ENCODE results near the gene SAPCD1. TPM values are rescaled to one million over a fixed set of nuclear protein-coding genes. Genes with fewer than 3 reads are reported as not detected.
A peak's percentile ranks its signal among the peaks of the same experiment; 100 is the strongest.
"Not testable (repeated sequence)": the region's sequence is repeated elsewhere in the genome, so short reads cannot be mapped to it uniquely, and the experiment has no call there.

Gene SAPCD1
- total and polyA plus RNA-seq, 4 donors = 3.4 to 11.1 (median 10.0) TPM

DNA sequence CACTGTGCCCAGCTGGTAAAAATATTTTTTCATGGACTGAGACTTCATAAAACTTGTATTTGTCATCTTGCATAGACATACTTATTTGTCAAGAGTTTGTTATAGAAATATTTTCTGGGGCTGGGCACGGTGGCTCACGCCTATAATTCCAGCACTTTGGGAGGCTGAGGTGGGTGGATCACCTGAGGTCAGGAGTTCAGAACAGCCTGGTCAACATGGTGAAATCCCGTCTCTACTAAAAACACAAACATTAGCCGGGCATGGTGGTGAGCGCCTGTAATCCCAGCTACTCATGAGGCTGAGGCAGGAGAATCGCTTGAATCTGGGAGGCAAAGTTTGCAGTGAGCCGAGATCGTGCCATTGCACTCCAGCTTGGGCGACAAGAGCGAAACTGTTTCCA is 46.1 kb downstream of the SAPCD1 start:
- peaks cover 13% of the 10 kb centered on the region for H3K36me3 ChIP-seq (ENCODE audit: control insufficient read depth, insufficient read depth, low read length)
- peaks cover 17% of the 10 kb centered on the region for H3K4me1 ChIP-seq (ENCODE audit: control insufficient read depth, insufficient read depth, low read length)
- not testable (repeated sequence) for DNase-seq (ENCODE audit: low read depth in 4 of 6, low spot score in 6 of 6); H3K27me3 ChIP-seq (ENCODE audit: control insufficient read depth, insufficient read depth, low read length); H3K27ac ChIP-seq (ENCODE audit: low read depth, low read length); H3K9me3 ChIP-seq (ENCODE audit: control insufficient read depth, insufficient read depth, low read length); H3K4me3 ChIP-seq (ENCODE audit: low read depth, low read length)
- 93% methylated on average over 3 of the region's 10 CpGs for WGBS (ENCODE audit: insufficient coverage)

GRCh38 chr6:31811645-31812044 is 49.2 kb downstream of the SAPCD1 start:
- 89% methylated on average over 12 of the region's 12 CpGs for WGBS (ENCODE audit: insufficient coverage)
- Histone ChIP-seq H3K27ac (ENCODE audit: low read depth, low read length) (no peak overlapping the region), H3K27me3 (ENCODE audit: control insufficient read depth, insufficient read depth, low read length) (no peaks in the 10 kb centered on the region), H3K36me3 (ENCODE audit: control insufficient read depth, insufficient read depth, low read length) (peaks cover 8% of the 10 kb centered on the region), H3K9me3 (ENCODE audit: control insufficient read depth, insufficient read depth, low read length) (no peaks in the 10 kb centered on the region), H3K4me3 (ENCODE audit: low read depth, low read length) (no peak overlapping the region), H3K4me1 (ENCODE audit: control insufficient read depth, insufficient read depth, low read length) (peaks cover 14% of the 10 kb centered on the region)
- DNase-seq (ENCODE audit: low read depth in 4 of 6, low spot score in 6 of 6) = no peak

DNA sequence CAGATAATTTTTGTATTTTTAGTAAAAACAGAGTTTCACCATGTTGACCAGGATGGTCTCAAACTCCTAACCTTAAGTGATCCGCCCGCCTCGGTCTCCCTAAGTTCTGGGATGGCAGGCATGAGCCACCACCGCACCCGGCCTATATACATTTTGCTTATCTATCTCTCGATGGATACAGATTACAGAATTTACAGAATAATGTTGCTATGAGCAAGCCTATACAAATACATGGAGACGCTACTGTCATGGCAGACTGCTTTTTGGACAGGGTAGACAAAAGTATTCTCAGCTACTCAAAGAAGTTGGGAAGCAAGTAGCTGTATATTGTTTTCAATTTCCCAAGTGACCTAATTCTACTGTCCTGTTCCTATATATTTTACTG is 51.0 kb downstream of the SAPCD1 start:
- Histone ChIP-seq H3K4me3 (ENCODE audit: low read depth, low read length) (no peak overlapping the region), H3K27me3 (ENCODE audit: control insufficient read depth, insufficient read depth, low read length) (no peaks in the 10 kb centered on the region), H3K4me1 (ENCODE audit: control insufficient read depth, insufficient read depth, low read length) (peaks cover 16% of the 10 kb centered on the region), H3K9me3 (ENCODE audit: control insufficient read depth, insufficient read depth, low read length) (no peaks in the 10 kb centered on the region), H3K27ac (ENCODE audit: low read depth, low read length) (peak overlapping the region; percentile 100), H3K36me3 (ENCODE audit: control insufficient read depth, insufficient read depth, low read length) (peaks cover 8% of the 10 kb centered on the region)
- WGBS (ENCODE audit: insufficient coverage) = no CpG with 5 or more reads among the region's 7 CpGs
- DNase-seq (ENCODE audit: low read depth in 4 of 6, low spot score in 6 of 6) = no peak

Small RNA genes lying within 50 kb of the gene (small RNA-seq; reads per million reads assigned to genes)
- gene LY6G6D (ENCODE audit: low replicate concordance) = not detected
- not detected for gene MSH5-SAPCD1 (ENCODE audit: low replicate concordance)
- not detected for gene RF00019 (ENCODE audit: low replicate concordance)
- gene RNU6-850P (ENCODE audit: low replicate concordance) = not detected
- not detected for gene SAPCD1 (ENCODE audit: low replicate concordance)

Other genes with a start within 250 kb of the SAPCD1 start
Only the 30 nearest of the 42 such genes appear.
- 10 to 100 TPM; 10.8 to 15.2 TPM for gene LST1, start 176.4 kb upstream of the SAPCD1 start, total RNA-seq
- 10 to 100 TPM in 1 of 2 donors, 1 to 10 TPM in 1; 9.0 to 12.6 TPM for gene LST1, start 176.4 kb upstream of the SAPCD1 start, polyA plus RNA-seq (ENCODE audit: insufficient read length in 2 of 2)
- not detected for gene NCR3, start 169.7 kb upstream of the SAPCD1 start, total RNA-seq
- gene NCR3, start 169.7 kb upstream of the SAPCD1 start, polyA plus RNA-seq (ENCODE audit: insufficient read length in 2 of 2) = not detected
- gene AIF1, start 147.4 kb upstream of the SAPCD1 start, total RNA-seq = 10 to 100 TPM; 35.5 to 55.0 TPM
- 10 to 100 TPM; 27.8 to 42.5 TPM for gene AIF1, start 147.4 kb upstream of the SAPCD1 start, polyA plus RNA-seq (ENCODE audit: insufficient read length in 2 of 2)
- 10 to 100 TPM; 48.7 to 79.6 TPM for gene PRRC2A, start 141.9 kb upstream of the SAPCD1 start, total RNA-seq
- gene PRRC2A, start 141.9 kb upstream of the SAPCD1 start, polyA plus RNA-seq (ENCODE audit: insufficient read length in 2 of 2) = 100 to 1,000 TPM; 241 to 250 TPM
- gene BAG6, start 110.0 kb upstream of the SAPCD1 start, total RNA-seq = 100 to 1,000 TPM in 1 of 2 donors, 10 to 100 TPM in 1; 88.9 to 184 TPM
- 100 to 1,000 TPM; 249 to 255 TPM for gene BAG6, start 110.0 kb upstream of the SAPCD1 start, polyA plus RNA-seq (ENCODE audit: insufficient read length in 2 of 2)
- gene APOM, start 106.8 kb upstream of the SAPCD1 start, total RNA-seq = 1 to 10 TPM in 1 of 2 donors, under 1 TPM in 1; 0.40 to 5.7 TPM
- 1 to 10 TPM; 6.7 to 9.5 TPM for gene APOM, start 106.8 kb upstream of the SAPCD1 start, polyA plus RNA-seq (ENCODE audit: insufficient read length in 2 of 2)
- 10 to 100 TPM; 12.4 to 23.1 TPM for gene C6orf47, start 101.9 kb upstream of the SAPCD1 start, total RNA-seq
- 10 to 100 TPM; 16.8 to 17.8 TPM for gene C6orf47, start 101.9 kb upstream of the SAPCD1 start, polyA plus RNA-seq (ENCODE audit: insufficient read length in 2 of 2)
- 10 to 100 TPM in 1 of 2 donors, 1 to 10 TPM in 1; 9.1 to 15.3 TPM for gene GPANK1, start 97.7 kb upstream of the SAPCD1 start, total RNA-seq
- 10 to 100 TPM; 16.9 to 19.9 TPM for gene GPANK1, start 97.7 kb upstream of the SAPCD1 start, polyA plus RNA-seq (ENCODE audit: insufficient read length in 2 of 2)
- 100 to 1,000 TPM in 1 of 2 donors, 10 to 100 TPM in 1; 54.3 to 183 TPM for gene CSNK2B, start 96.6 kb upstream of the SAPCD1 start, total RNA-seq
- gene CSNK2B, start 96.6 kb upstream of the SAPCD1 start, polyA plus RNA-seq (ENCODE audit: insufficient read length in 2 of 2) = 100 to 1,000 TPM; 213 to 215 TPM
- gene LY6G5B, start 92.7 kb upstream of the SAPCD1 start, total RNA-seq = 1 to 10 TPM; 2.1 to 8.6 TPM
- 10 to 100 TPM; 17.6 to 35.6 TPM for gene LY6G5B, start 92.7 kb upstream of the SAPCD1 start, polyA plus RNA-seq (ENCODE audit: insufficient read length in 2 of 2)
- 1 to 10 TPM in 1 of 2 donors, under 1 TPM in 1; 0.40 to 3.3 TPM for gene LY6G5C, start 81.6 kb upstream of the SAPCD1 start, total RNA-seq
- 10 to 100 TPM in 1 of 2 donors, 1 to 10 TPM in 1; 8.5 to 13.1 TPM for gene LY6G5C, start 81.6 kb upstream of the SAPCD1 start, polyA plus RNA-seq (ENCODE audit: insufficient read length in 2 of 2)
- 10 to 100 TPM; 51.8 to 83.6 TPM for gene ABHD16A, start 59.3 kb upstream of the SAPCD1 start, total RNA-seq
- gene ABHD16A, start 59.3 kb upstream of the SAPCD1 start, polyA plus RNA-seq (ENCODE audit: insufficient read length in 2 of 2) = 10 to 100 TPM; 72.0 to 85.8 TPM
- under 1 TPM in 1 of 2 donors, not detected in 1; 0.30 TPM for gene LY6G6F, start 55.8 kb upstream of the SAPCD1 start, total RNA-seq
- gene LY6G6F, start 55.8 kb upstream of the SAPCD1 start, polyA plus RNA-seq (ENCODE audit: insufficient read length in 2 of 2) = under 1 TPM in 1 of 2 donors, not detected in 1; 0.27 TPM
- 1 to 10 TPM; 1.1 to 6.6 TPM for gene LY6G6D, start 47.3 kb upstream of the SAPCD1 start, total RNA-seq
- gene LY6G6D, start 47.3 kb upstream of the SAPCD1 start, polyA plus RNA-seq (ENCODE audit: insufficient read length in 2 of 2) = 1 to 10 TPM in 1 of 2 donors, under 1 TPM in 1; 0.51 to 2.3 TPM
- gene LY6G6C, start 40.9 kb upstream of the SAPCD1 start, total RNA-seq = under 1 TPM in 1 of 2 donors, not detected in 1; 0.17 TPM
- 1 to 10 TPM in 1 of 2 donors, under 1 TPM in 1; 0.71 to 1.2 TPM for gene LY6G6C, start 40.9 kb upstream of the SAPCD1 start, polyA plus RNA-seq (ENCODE audit: insufficient read length in 2 of 2)
- under 1 TPM in 1 of 2 donors, not detected in 1; 0.17 TPM for gene MPIG6B, start 39.3 kb upstream of the SAPCD1 start, total RNA-seq
- 1 to 10 TPM in 1 of 2 donors, under 1 TPM in 1; 0.81 to 1.3 TPM for gene MPIG6B, start 39.3 kb upstream of the SAPCD1 start, polyA plus RNA-seq (ENCODE audit: insufficient read length in 2 of 2)
- gene DDAH2, start 33.4 kb upstream of the SAPCD1 start, total RNA-seq = 100 to 1,000 TPM in 1 of 2 donors, 10 to 100 TPM in 1; 62.9 to 207 TPM
- gene DDAH2, start 33.4 kb upstream of the SAPCD1 start, polyA plus RNA-seq (ENCODE audit: insufficient read length in 2 of 2) = 100 to 1,000 TPM; 159 to 178 TPM
- 100 to 1,000 TPM in 1 of 2 donors, 10 to 100 TPM in 1; 96.3 to 322 TPM for gene CLIC1, start 26.1 kb upstream of the SAPCD1 start, total RNA-seq
- gene CLIC1, start 26.1 kb upstream of the SAPCD1 start, polyA plus RNA-seq (ENCODE audit: insufficient read length in 2 of 2) = 10 to 100 TPM; 73.5 to 87.1 TPM
- gene MSH5, start 22.7 kb upstream of the SAPCD1 start, total RNA-seq = 10 to 100 TPM in 1 of 2 donors, 1 to 10 TPM in 1; 6.2 to 20.2 TPM
- 10 to 100 TPM; 18.9 to 38.8 TPM for gene MSH5, start 22.7 kb upstream of the SAPCD1 start, polyA plus RNA-seq (ENCODE audit: insufficient read length in 2 of 2)
- gene VWA7, start 14.7 kb downstream of the SAPCD1 start, total RNA-seq = 1 to 10 TPM; 1.8 to 2.9 TPM
- gene VWA7, start 14.7 kb downstream of the SAPCD1 start, polyA plus RNA-seq (ENCODE audit: insufficient read length in 2 of 2) = 1 to 10 TPM; 4.0 to 4.3 TPM
- 10 to 100 TPM; 25.3 to 35.5 TPM for gene VARS1, start 33.1 kb downstream of the SAPCD1 start, total RNA-seq
- 10 to 100 TPM; 66.1 to 70.6 TPM for gene VARS1, start 33.1 kb downstream of the SAPCD1 start, polyA plus RNA-seq (ENCODE audit: insufficient read length in 2 of 2)
- gene LSM2, start 44.3 kb downstream of the SAPCD1 start, total RNA-seq = 10 to 100 TPM; 18.0 to 45.7 TPM
- 10 to 100 TPM; 54.4 to 63.3 TPM for gene LSM2, start 44.3 kb downstream of the SAPCD1 start, polyA plus RNA-seq (ENCODE audit: insufficient read length in 2 of 2)
- 1 to 10 TPM; 3.3 to 4.8 TPM for gene HSPA1L, start 52.6 kb downstream of the SAPCD1 start, total RNA-seq
- 1 to 10 TPM; 5.1 to 6.1 TPM for gene HSPA1L, start 52.6 kb downstream of the SAPCD1 start, polyA plus RNA-seq (ENCODE audit: insufficient read length in 2 of 2)
- 100 to 1,000 TPM; 221 to 541 TPM for gene HSPA1A, start 52.9 kb downstream of the SAPCD1 start, total RNA-seq
- 100 to 1,000 TPM; 117 to 175 TPM for gene HSPA1A, start 52.9 kb downstream of the SAPCD1 start, polyA plus RNA-seq (ENCODE audit: insufficient read length in 2 of 2)
- gene HSPA1B, start 65.1 kb downstream of the SAPCD1 start, total RNA-seq = 100 to 1,000 TPM; 285 to 696 TPM
- 100 to 1,000 TPM; 113 to 166 TPM for gene HSPA1B, start 65.1 kb downstream of the SAPCD1 start, polyA plus RNA-seq (ENCODE audit: insufficient read length in 2 of 2)
- gene NEU1, start 100.2 kb downstream of the SAPCD1 start, total RNA-seq = 10 to 100 TPM; 21.9 to 47.5 TPM
- gene NEU1, start 100.2 kb downstream of the SAPCD1 start, polyA plus RNA-seq (ENCODE audit: insufficient read length in 2 of 2) = 10 to 100 TPM; 23.6 to 25.5 TPM
- gene SLC44A4, start 116.3 kb downstream of the SAPCD1 start, total RNA-seq = under 1 TPM; 0.20 to 0.55 TPM
- gene SLC44A4, start 116.3 kb downstream of the SAPCD1 start, polyA plus RNA-seq (ENCODE audit: insufficient read length in 2 of 2) = 1 to 10 TPM in 1 of 2 donors, under 1 TPM in 1; 1.00 to 1.1 TPM
- 10 to 100 TPM; 44.7 to 64.8 TPM for gene EHMT2, start 135.0 kb downstream of the SAPCD1 start, total RNA-seq
- 100 to 1,000 TPM; 112 to 125 TPM for gene EHMT2, start 135.0 kb downstream of the SAPCD1 start, polyA plus RNA-seq (ENCODE audit: insufficient read length in 2 of 2)
- gene ZBTB12, start 139.4 kb downstream of the SAPCD1 start, total RNA-seq = 1 to 10 TPM; 7.8 to 8.6 TPM
- gene ZBTB12, start 139.4 kb downstream of the SAPCD1 start, polyA plus RNA-seq (ENCODE audit: insufficient read length in 2 of 2) = 10 to 100 TPM; 36.6 to 37.9 TPM
- gene C2, start 165.1 kb downstream of the SAPCD1 start, total RNA-seq = 10 to 100 TPM in 1 of 2 donors, 1 to 10 TPM in 1; 8.4 to 23.1 TPM
- gene C2, start 165.1 kb downstream of the SAPCD1 start, polyA plus RNA-seq (ENCODE audit: insufficient read length in 2 of 2) = 10 to 100 TPM; 10.8 to 14.7 TPM